CD4-positive, alpha-beta T cell (primary cell): Measurements from ENCODE around the gene WDR54. TPM values are rescaled to one million over a fixed set of nuclear protein-coding genes. Genes with fewer than 3 reads are reported as not detected.

Source experiments
- ATAC-seq: fragments of 200-7000 bp; cut with Tn5 transposase; one replicate; pipeline ENCODE4 v1.10.0; 2022; ENCODE audit warnings: mild to moderate bottlenecking; ENCODE audit not compliant: poor library complexity
- CTCF ChIA-PET: fragments of 350-600 bp; sonication (Branson Sonifier 250); formaldehyde crosslinking; loops from one replicate; lab custom pipeline; 2021; ENCODE audit warnings: antibody characterized with exemption, inconsistent platforms; lab: Charles Lee
- POLR2A ChIA-PET: fragments of 350-600 bp; sonication (Branson Sonifier 250); formaldehyde crosslinking; loops from one replicate; lab custom pipeline; 2021; ENCODE audit warnings: antibody characterized with exemption, inconsistent platforms; lab: Charles Lee
- DNase-seq, 14 experiments: peaks; one replicate each; pipeline ENCODE4 v3.0.0-alpha.2; 2013 to 2020; ENCODE audit warnings: mixed read lengths in 2 of 14
- H3K27ac ChIP-seq, 2 donors: one replicate each; pipeline versions ENCODE4 v1.5.1 to v1.7.0; 2013; ENCODE audit warnings: low read length in 2 of 2, low read depth in 1 of 2, mild to moderate bottlenecking in 1 of 2
- H3K27me3 ChIP-seq, 2 experiments: 1 replicate in 1 of 2; 2 replicates in 1 of 2; pipeline versions ENCODE4 v1.6.1 to v1.7.0; 2013; ENCODE audit warnings: low read length in 2 of 2, control low read depth in 1 of 2, mild to moderate bottlenecking in 1 of 2, moderate library complexity in 1 of 2; ENCODE audit not compliant: insufficient read depth in 2 of 2, control insufficient read depth in 1 of 2
- H3K36me3 ChIP-seq: one replicate; pipeline ENCODE4 v1.6.1; 2013; ENCODE audit warnings: low read length, control low read depth; ENCODE audit not compliant: insufficient read depth
- H3K4me1 ChIP-seq: one replicate; pipeline ENCODE4 v1.6.1; 2013; ENCODE audit warnings: low read length, control low read depth; ENCODE audit not compliant: insufficient read depth
- H3K4me3 ChIP-seq: one replicate; pipeline ENCODE4 v1.5.1; 2013; ENCODE audit warnings: mild to moderate bottlenecking, low read length, moderate library complexity
- H3K9me3 ChIP-seq, 2 experiments: 1 replicate in 1 of 2; 2 replicates in 1 of 2; pipeline versions ENCODE4 v1.6.1 to v1.7.0; 2013; ENCODE audit warnings: low read length in 2 of 2, mild to moderate bottlenecking in 2 of 2, control low read depth in 1 of 2, moderate library complexity in 1 of 2; ENCODE audit not compliant: control insufficient read depth in 1 of 2, insufficient read depth in 1 of 2
- H3K27ac Mint-ChIP-seq: one replicate; pipeline ENCODE4 v1.8.0; 2020; ENCODE audit warnings: mixed read lengths
- H3K27me3 Mint-ChIP-seq: one replicate; pipeline ENCODE4 v1.8.0; 2021; ENCODE audit warnings: mixed read lengths
- H3K36me3 Mint-ChIP-seq: one replicate; pipeline ENCODE4 v1.8.0; 2021; ENCODE audit warnings: low read depth, mixed read lengths
- H3K4me1 Mint-ChIP-seq: one replicate; pipeline ENCODE4 v1.8.0; 2021; ENCODE audit warnings: low read depth, mixed read lengths
- H3K4me3 Mint-ChIP-seq: one replicate; pipeline ENCODE4 v1.8.0; 2020; ENCODE audit warnings: mild to moderate bottlenecking, mixed read lengths
- H3K9me3 Mint-ChIP-seq: one replicate; pipeline ENCODE4 v1.8.0; 2020; ENCODE audit warnings: mixed read lengths
- CTCF ChIP-seq: fragments of 200-600 bp; IDR thresholded peaks from one replicate; pipeline ENCODE4 v1.8.0; 2022; ENCODE audit warnings: antibody characterized with exemption, mild to moderate bottlenecking
- intact Hi-C, 2 experiments: fragments of 100-400 bp; cut with DNase I in 1 of 2; cut with micrococcal nuclease in 1 of 2; formaldehyde crosslinking; loops; one replicate each; pipeline versions ENCODE4 v1.15.1 to v1.9.0; 2023 to 2025; cut with DNase I, micrococcal nuclease
- total RNA-seq, 174 experiments: library from RNA in 2 of 174; stranded (reverse) in 2 of 174; gene quantifications; one replicate each; pipeline ENCODE4 v1.2.3 and lab custom pipeline; 2021 to 2026

WDR54 gene
- total RNA-seq, 2 experiments from 2014 or later, result 21.7 to 25.1 TPM

GRCh38 chr2:74436111-74436805, 14.7 kb downstream of the WDR54 start:
- no peak overlapping the region for H3K27ac Mint-ChIP-seq
- H3K4me1 ChIP-seq, result peaks cover 15% of the 10 kb centered on the region
- H3K36me3 ChIP-seq, result no peaks in the 10 kb centered on the region
- peaks cover 0 to 20% of the 10 kb centered on the region in 2 experiments for H3K9me3 ChIP-seq
- DNase-seq (no peak), ATAC-seq (no peak)
- CTCF ChIA-PET, result no interaction called here
- H3K27me3 Mint-ChIP-seq, result peaks cover 31% of the 10 kb centered on the region
- no peak overlapping the region for H3K27ac ChIP-seq
- intact Hi-C loops, result no loop called here
- peaks cover 4% of the 10 kb centered on the region for H3K4me1 Mint-ChIP-seq
- no peaks in the 10 kb centered on the region for H3K9me3 Mint-ChIP-seq
- H3K27me3 ChIP-seq, result peaks cover 19 to 22% of the 10 kb centered on the region in 2 experiments
- POLR2A ChIA-PET, result no interaction called here
- no peak overlapping the region for H3K4me3 Mint-ChIP-seq
- H3K4me3 ChIP-seq, result no peak overlapping the region
- no peak for TF ChIP-seq CTCF
- no peaks in the 10 kb centered on the region for H3K36me3 Mint-ChIP-seq

- TF ChIP-seq CTCF, result no peak
- H3K4me3 ChIP-seq, result no peak overlapping the region
- H3K9me3 Mint-ChIP-seq, result no peaks in the 10 kb centered on the region
- no peak overlapping the region for H3K4me3 Mint-ChIP-seq
- peaks cover 0 to 26% of the 10 kb centered on the region in 2 experiments for H3K9me3 ChIP-seq
- ChIA-PET POLR2A (no interaction called here), CTCF (no interaction called here)
- H3K36me3 ChIP-seq, result no peaks in the 10 kb centered on the region
- peaks cover 32% of the 10 kb centered on the region for H3K27me3 Mint-ChIP-seq
- H3K27ac Mint-ChIP-seq, result no peak overlapping the region
- intact Hi-C loops, result no loop called here
- H3K4me1 Mint-ChIP-seq, result peaks cover 4% of the 10 kb centered on the region
- H3K36me3 Mint-ChIP-seq, result no peaks in the 10 kb centered on the region
- H3K4me1 ChIP-seq, result peaks cover 23% of the 10 kb centered on the region
- H3K27ac ChIP-seq, result no peak overlapping the region
- H3K27me3 ChIP-seq, result peaks cover 24 to 29% of the 10 kb centered on the region in 2 experiments
- ATAC-seq (no peak), DNase-seq (no peak)
Observed at GRCh38 chr2:74436848-74437695, 15.5 kb downstream of the WDR54 start.

GRCh38 chr2:74438248-74438647, 16.7 kb downstream of the WDR54 start:
- Mint-ChIP-seq H3K9me3 (no peaks in the 10 kb centered on the region), H3K36me3 (no peaks in the 10 kb centered on the region), H3K4me1 (peaks cover 8% of the 10 kb centered on the region), H3K4me3 (no peak overlapping the region), H3K27me3 (peaks cover 38% of the 10 kb centered on the region), H3K27ac (no peak overlapping the region)
- DNase-seq (no peak), ATAC-seq (no peak)
- Histone ChIP-seq H3K9me3 (peaks cover 0 to 31% of the 10 kb centered on the region in 2 experiments), H3K27ac (no peak overlapping the region), H3K4me3 (no peak overlapping the region), H3K36me3 (no peaks in the 10 kb centered on the region), H3K4me1 (peaks cover 27% of the 10 kb centered on the region), H3K27me3 (peaks cover 32 to 37% of the 10 kb centered on the region in 2 experiments)
- ChIA-PET POLR2A (no interaction called here), CTCF (no interaction called here)
- TF ChIP-seq CTCF, result no peak
- intact Hi-C loops, result no loop called here
